ENCODE data around the gene TAPBPL. TPM values are rescaled to one million over a fixed set of nuclear protein-coding genes. Genes with fewer than 3 reads are reported as not detected.

Gene TAPBPL
- polyA plus RNA-seq, 1 of the 3 experiments (the other 2 are of a cell fraction), result 24.1 TPM

GRCh38 chr12:6423267-6424007, 28.4 kb upstream of the TAPBPL start:
- H3K9me3 ChIP-seq, result no peaks in the 10 kb centered on the region
- no peak for TF ChIP-seq CHD2 (IDR thresholded peaks at IDR 0.05; ENCODE audit: low read length, partially characterized antibody)
- no peak for TF ChIP-seq MXI1 (IDR thresholded peaks at IDR 0.05; ENCODE audit: low read depth, low read length)
- no peak for TF ChIP-seq EP300 (IDR thresholded peaks at IDR 0.05; ENCODE audit: borderline replicate concordance in 1 of 2, low read depth in 1 of 2, low read length in 1 of 2)
- TF ChIP-seq FOXJ3 (CRISPR knock-in tag; IDR thresholded peaks at IDR 0.05), result no peak
- no peak for TF ChIP-seq GATA2 (CRISPR knock-in tag; IDR thresholded peaks at IDR 0.05)
- no peak for TF ChIP-seq SIN3A (IDR thresholded peaks at IDR 0.05; ENCODE audit: borderline replicate concordance, low read depth, low read length)
- TF ChIP-seq TAF1 (IDR thresholded peaks at IDR 0.05; ENCODE audit: borderline replicate concordance, low read depth, low read length), result no peak
- 0 out of 2 replicates have a peak, but pooled peaks have one; percentile 23 for TF ChIP-seq YY1 (IDR thresholded peaks at IDR 0.05; ENCODE audit: low read depth)
- no peak for TF ChIP-seq FOSL2 (IDR thresholded peaks at IDR 0.05; ENCODE audit: borderline replicate concordance, low read depth)
- TF ChIP-seq TEAD4 (IDR thresholded peaks at IDR 0.05; ENCODE audit: borderline replicate concordance, insufficient read depth), result no peak
- TF ChIP-seq MAX (IDR thresholded peaks at IDR 0.05; ENCODE audit: low read depth), result peak; percentile 98
- no peak for TF ChIP-seq ZBTB33 (IDR thresholded peaks at IDR 0.05; ENCODE audit: borderline replicate concordance, low read depth)
- TF ChIP-seq RAD21 (IDR thresholded peaks at IDR 0.05; ENCODE audit: low read length), result peak; percentile 94
- peak; percentile 84 for TF ChIP-seq CTCF (IDR thresholded peaks at IDR 0.05)
- no peak for TF ChIP-seq NRF1 (IDR thresholded peaks at IDR 0.05; ENCODE audit: low read depth, low read length)
- peak; percentile 91 for TF ChIP-seq SMC3 (IDR thresholded peaks at IDR 0.05; ENCODE audit: low read depth, low read length)
- no peak for TF ChIP-seq JUND (IDR thresholded peaks at IDR 0.05)
- no peak for TF ChIP-seq POLR2AphosphoS5 (IDR thresholded peaks at IDR 0.05; ENCODE audit: low read depth, low read length)
- TF ChIP-seq IRF3 (IDR thresholded peaks at IDR 0.05; ENCODE audit: low read depth, low read length), result no peak
- TF ChIP-seq EZH2phosphoT487 (IDR thresholded peaks at IDR 0.05; ENCODE audit: borderline replicate concordance, low read depth), result no peak
- TF ChIP-seq ELF1 (IDR thresholded peaks at IDR 0.05), result no peak
- TF ChIP-seq USF1 (IDR thresholded peaks at IDR 0.05; ENCODE audit: borderline replicate concordance, low read depth), result peak; percentile 72; the same call in 1 of the 2 replicates
- 11% methylated on average over 9 of the region's 9 CpGs for WGBS (ENCODE audit: low lambda C conversion rate)
- CTCF ChIA-PET, result interaction anchor here (0.6 to 8.2 kb wide), 36 partner anchors 8 to 356 kb away, joined by 3 to 91 read pairs (median 5); partner anchors contain the start of genes GAPDH, IFFO1, TAPBPL and TNFRSF1A
- no peaks in the 10 kb centered on the region for H3K36me3 ChIP-seq (replicated peaks in 1 of 2; ENCODE audit: control insufficient read depth in 1 of 2, insufficient read depth in 2 of 2, low read length in 1 of 2)
- H3K27ac ChIP-seq (ENCODE audit: low read depth in 2 of 2, low read length in 1 of 2), result no peak overlapping the region
- POLR2A ChIA-PET, result interaction anchor here (1.0 kb wide), 1 partner anchor 47 kb away, joined by 7 read pairs; the partner anchor contains the start of gene VAMP1
- peak; percentile 83 for DNase-seq
- H3K9me2 ChIP-seq, result no peaks in the 10 kb centered on the region
- no peaks in the 10 kb centered on the region for H3K79me2 ChIP-seq (ENCODE audit: insufficient read depth)
- no peaks in the 10 kb centered on the region for H3K27me3 ChIP-seq (ENCODE audit: insufficient read depth)
- H3F3A ChIP-seq (replicated peaks; ENCODE audit: insufficient read depth), result no peaks in the 10 kb centered on the region
- no peaks in the 10 kb centered on the region for H4K20me1 ChIP-seq (ENCODE audit: insufficient read depth)
- no peak overlapping the region for H2AFZ ChIP-seq (ENCODE audit: low read depth)
- H3K4me1 ChIP-seq (ENCODE audit: control insufficient read depth in 1 of 2, insufficient read depth in 2 of 2, low read depth in 1 of 2, low read length in 1 of 2), result no peaks in the 10 kb centered on the region
- H3K4me3 ChIP-seq (ENCODE audit: low read depth in 2 of 2, low read length in 1 of 2), result no peak overlapping the region
- no peak overlapping the region for H3K4me2 ChIP-seq
- no peak overlapping the region for H3K9ac ChIP-seq

Data from SK-N-SH (cell line).